GM20431 (cell line): Measurements from ENCODE around the gene MYF6.

ENCODE experiments used
- in situ Hi-C: fragments of 300-500 bp; cut with MseI, MboI; formaldehyde crosslinking; loops from one replicate; pipeline ENCODE4 v1.15.0; 2020; ENCODE audit warnings: low sequenced_read_pairs; ENCODE audit not compliant: unreplicated experiment

MYF6 gene

GRCh38 chr12:80702889-80703805 is 4.3 kb upstream of the MYF6 start:
- in situ Hi-C loops: no loop called here

- in situ Hi-C loops: no loop called here
Observed at GRCh38 chr12:80704420-80704819, 3.0 kb upstream of the MYF6 start.

GRCh38 chr12:80707830-80708258 is 410 bp downstream of the MYF6 start:
- in situ Hi-C loops: no loop called here

- in situ Hi-C loops: no loop called here
Observed at GRCh38 chr12:80708259-80708974, 983 bp downstream of the MYF6 start.

GRCh38 chr12:80708975-80709328 is 1.5 kb downstream of the MYF6 start:
- in situ Hi-C loops: no loop called here

- in situ Hi-C loops: no loop called here
Observed at GRCh38 chr12:80709811-80710726, 2.6 kb downstream of the MYF6 start.

- in situ Hi-C loops: no loop called here
Observed at GRCh38 chr12:80710727-80711449, 3.5 kb downstream of the MYF6 start.

GRCh38 chr12:80711866-80712265 is 4.4 kb downstream of the MYF6 start:
- in situ Hi-C loops: no loop called here

- in situ Hi-C loops: no loop called here
Observed at GRCh38 chr12:80712866-80713265, 5.4 kb downstream of the MYF6 start.

GRCh38 chr12:80713419-80713818 is 6.0 kb downstream of the MYF6 start:
- in situ Hi-C loops: no loop called here

- in situ Hi-C loops: no loop called here
Observed at GRCh38 chr12:80714055-80714454, 6.6 kb downstream of the MYF6 start.

GRCh38 chr12:80714846-80715245 is 7.4 kb downstream of the MYF6 start:
- in situ Hi-C loops: no loop called here

- in situ Hi-C loops: no loop called here
Observed at GRCh38 chr12:80715713-80716249, 8.3 kb downstream of the MYF6 start.

- in situ Hi-C loops: no loop called here
Observed at GRCh38 chr12:80716696-80717469, 9.4 kb downstream of the MYF6 start, which contains the start of gene MYF5. Gene MYF5 (plus strand): TSS chr12:80716912. CDS start chr12:80717064, 152 bp downstream.

- in situ Hi-C loops: no loop called here
Observed at GRCh38 chr12:80717856-80718255, 10.4 kb downstream of the MYF6 start.

- in situ Hi-C loops: no loop called here
Observed at GRCh38 chr12:80720516-80720915, 13.1 kb downstream of the MYF6 start.

- in situ Hi-C loops: no loop called here
Observed at GRCh38 chr12:80721326-80721725, 13.9 kb downstream of the MYF6 start.

- in situ Hi-C loops: no loop called here
Observed at GRCh38 chr12:80745851-80746505, 38.5 kb downstream of the MYF6 start.
